ENCODE results near the gene GRID1. TPM values are rescaled to one million over a fixed set of nuclear protein-coding genes. Genes with fewer than 3 reads are reported as not detected.

The GRID1 gene
- total and polyA plus RNA-seq, 8 donors, result 0.31 to 8.5 (median 1.0) TPM; not detected in 1

- DNase-seq, result peak in 1 of 2 donors; percentile 41
- Histone ChIP-seq H3K4me1 (peaks cover 0 to 11% (median 0%) of the 10 kb centered on the region in 4 donors), H3K4me3 (no peak overlapping the region), H3K27ac (no peak overlapping the region), H3K27me3 (no peaks in the 10 kb centered on the region), H3K9me3 (no peaks in the 10 kb centered on the region), H3K36me3 (no peaks in the 10 kb centered on the region)
- intact Hi-C loops (cut with DNase I; ENCODE audit: low total_unique reads), result no loop called here
- no peak for TF ChIP-seq POLR2A (IDR thresholded peaks at IDR 0.05)
- TF ChIP-seq POLR2AphosphoS5 (IDR thresholded peaks at IDR 0.05), result no peak
- WGBS, 5 donors, result 69 to 78% (median 74%) methylated on average over 6 of the region's 6 CpGs
Measured at GRCh38 chr10:85641479-85642009, 725.1 kb downstream of the GRID1 start.

GRCh38 chr10:85638797-85639196 lies 727.8 kb downstream of the GRID1 start:
- H3K36me3 ChIP-seq, result no peaks in the 10 kb centered on the region
- no peak for TF ChIP-seq EP300 (IDR thresholded peaks at IDR 0.05)
- TF ChIP-seq POLR2AphosphoS5 (IDR thresholded peaks at IDR 0.05), result no peak
- no peak for TF ChIP-seq POLR2A (IDR thresholded peaks at IDR 0.05)
- TF ChIP-seq CTCF (IDR thresholded peaks at IDR 0.05), result no peak
- DNase-seq, result no peak
- H3K27me3 ChIP-seq, result no peaks in the 10 kb centered on the region
- no peak overlapping the region for H3K4me3 ChIP-seq
- no peaks in the 10 kb centered on the region for H3K9me3 ChIP-seq
- H3K4me1 ChIP-seq, result peaks cover 0 to 11% (median 0%) of the 10 kb centered on the region in 4 donors
- intact Hi-C loops (cut with DNase I; ENCODE audit: low total_unique reads), result no loop called here
- H3K27ac ChIP-seq, result no peak overlapping the region

- WGBS, 5 donors, result 69 to 85% (median 78%) methylated on average over 5 of the region's 5 CpGs
- H3K4me1 ChIP-seq, result no peaks in the 10 kb centered on the region
- no peaks in the 10 kb centered on the region for H3K27me3 ChIP-seq
- no peak overlapping the region for H3K4me3 ChIP-seq
- no peaks in the 10 kb centered on the region for H3K36me3 ChIP-seq
- intact Hi-C loops (cut with DNase I; ENCODE audit: low total_unique reads), result no loop called here
- no peaks in the 10 kb centered on the region for H3K9me3 ChIP-seq
- DNase-seq, result no peak
- TF ChIP-seq POLR2A (IDR thresholded peaks at IDR 0.05) (no peak), CTCF (IDR thresholded peaks at IDR 0.05) (no peak), EP300 (IDR thresholded peaks at IDR 0.05) (no peak), POLR2AphosphoS5 (IDR thresholded peaks at IDR 0.05) (no peak)
- H3K27ac ChIP-seq, result no peak overlapping the region
Measured at GRCh38 chr10:85635650-85636049, 730.9 kb downstream of the GRID1 start.

GRCh38 chr10:85624511-85624910 lies 742.1 kb downstream of the GRID1 start:
- Histone ChIP-seq H3K27me3 (no peaks in the 10 kb centered on the region), H3K27ac (no peak overlapping the region), H3K9me3 (no peaks in the 10 kb centered on the region), H3K4me1 (no peaks in the 10 kb centered on the region), H3K36me3 (no peaks in the 10 kb centered on the region), H3K4me3 (no peak overlapping the region)
- intact Hi-C loops (cut with DNase I; ENCODE audit: low total_unique reads), result no loop called here
- no peak for TF ChIP-seq CTCF (IDR thresholded peaks at IDR 0.05)
- no peak for TF ChIP-seq POLR2A (IDR thresholded peaks at IDR 0.05)
- no peak for TF ChIP-seq POLR2AphosphoS5 (IDR thresholded peaks at IDR 0.05)
- TF ChIP-seq EP300 (IDR thresholded peaks at IDR 0.05), result no peak
- no peak for DNase-seq
- 72 to 82% (median 77%) methylated on average over 7 of the region's 7 CpGs for WGBS, 5 donors

GRCh38 chr10:85623758-85624157 lies 742.8 kb downstream of the GRID1 start:
- intact Hi-C loops (cut with DNase I; ENCODE audit: low total_unique reads), result no loop called here
- Histone ChIP-seq H3K4me1 (no peaks in the 10 kb centered on the region), H3K9me3 (no peaks in the 10 kb centered on the region)

More at GRCh38 chr10:85623758-85624157, 742.8 kb downstream of the GRID1 start:
- Histone ChIP-seq H3K4me3 (no peak overlapping the region), H3K27me3 (no peaks in the 10 kb centered on the region), H3K27ac (no peak overlapping the region), H3K36me3 (no peaks in the 10 kb centered on the region)
- no peak for DNase-seq
- TF ChIP-seq CTCF (IDR thresholded peaks at IDR 0.05) (no peak), POLR2A (IDR thresholded peaks at IDR 0.05) (no peak), POLR2AphosphoS5 (IDR thresholded peaks at IDR 0.05) (no peak), EP300 (IDR thresholded peaks at IDR 0.05) (no peak)
